ENCODE data around the gene CFTR. TPM values are rescaled to one million over a fixed set of nuclear protein-coding genes. Genes with fewer than 3 reads are reported as not detected.

The CFTR gene
- total RNA-seq, 1 experiment from 2014 or later = 0.19 TPM

GRCh38 chr7:117605712-117606111 is 125.9 kb downstream of the CFTR start:
- CTCF ChIA-PET = no interaction called here
- H3K27me3 ChIP-seq (replicated peaks; ENCODE audit: insufficient read depth, low read depth, low read length, poor library complexity) = no peaks in the 10 kb centered on the region
- H3K36me3 ChIP-seq (ENCODE audit: insufficient read depth, low read length, poor library complexity, severe bottlenecking) = no peaks in the 10 kb centered on the region
- no peak overlapping the region for H3K27ac ChIP-seq (ENCODE audit: low read depth, low read length, poor library complexity, severe bottlenecking)
- intact Hi-C loops (cut with micrococcal nuclease; ENCODE audit: unreplicated experiment) = no loop called here
- TF ChIP-seq EZH2 (IDR thresholded peaks at IDR 0.05; ENCODE audit: borderline replicate concordance, low read depth, low read length, poor library complexity, severe bottlenecking) (no peak), CTCF (conservative IDR thresholded peaks at IDR 0.05; ENCODE audit: low read depth, low read length) (no peak)
- no TSS peak for BruUV-seq (replicated peaks)
- POLR2A ChIA-PET (ENCODE audit: low non-redundant PET) = interaction anchor here (0.6 kb wide), 1 partner anchor 121 kb away, joined by 3 read pairs; no protein-coding TSS in a partner anchor
- no peak overlapping the region for H3K4me3 ChIP-seq (ENCODE audit: low read depth, low read length, poor library complexity, severe bottlenecking)
- H3K9me3 ChIP-seq (ENCODE audit: low read depth, low read length, poor library complexity, severe bottlenecking) = no peaks in the 10 kb centered on the region
- no peak for DNase-seq (ENCODE audit: low spot score)
- H3K4me1 ChIP-seq (ENCODE audit: insufficient read depth, low read length, poor library complexity, severe bottlenecking) = no peaks in the 10 kb centered on the region

GRCh38 chr7:117606132-117606531 is 126.3 kb downstream of the CFTR start:
- Histone ChIP-seq H3K9me3 (ENCODE audit: low read depth, low read length, poor library complexity, severe bottlenecking) (no peaks in the 10 kb centered on the region), H3K27ac (ENCODE audit: low read depth, low read length, poor library complexity, severe bottlenecking) (no peak overlapping the region), H3K4me1 (ENCODE audit: insufficient read depth, low read length, poor library complexity, severe bottlenecking) (no peaks in the 10 kb centered on the region), H3K27me3 (replicated peaks; ENCODE audit: insufficient read depth, low read depth, low read length, poor library complexity) (no peaks in the 10 kb centered on the region), H3K36me3 (ENCODE audit: insufficient read depth, low read length, poor library complexity, severe bottlenecking) (no peaks in the 10 kb centered on the region), H3K4me3 (ENCODE audit: low read depth, low read length, poor library complexity, severe bottlenecking) (no peak overlapping the region)
- ChIA-PET POLR2A (ENCODE audit: low non-redundant PET) (no interaction called here), CTCF (no interaction called here)
- no TSS peak for BruUV-seq (replicated peaks)
- DNase-seq (ENCODE audit: low spot score) = no peak
- TF ChIP-seq EZH2 (IDR thresholded peaks at IDR 0.05; ENCODE audit: borderline replicate concordance, low read depth, low read length, poor library complexity, severe bottlenecking) = no peak
- no peak for TF ChIP-seq CTCF (conservative IDR thresholded peaks at IDR 0.05; ENCODE audit: low read depth, low read length)
- intact Hi-C loops (cut with micrococcal nuclease; ENCODE audit: unreplicated experiment) = no loop called here

- POLR2A ChIA-PET (ENCODE audit: low non-redundant PET) = no interaction called here
- no peaks in the 10 kb centered on the region for H3K4me1 ChIP-seq (ENCODE audit: insufficient read depth, low read length, poor library complexity, severe bottlenecking)
- DNase-seq (ENCODE audit: low spot score) = no peak
- no peak for TF ChIP-seq CTCF (conservative IDR thresholded peaks at IDR 0.05; ENCODE audit: low read depth, low read length)
- no peak for TF ChIP-seq EZH2 (IDR thresholded peaks at IDR 0.05; ENCODE audit: borderline replicate concordance, low read depth, low read length, poor library complexity, severe bottlenecking)
- no peak overlapping the region for H3K27ac ChIP-seq (ENCODE audit: low read depth, low read length, poor library complexity, severe bottlenecking)
- intact Hi-C loops (cut with micrococcal nuclease; ENCODE audit: unreplicated experiment) = no loop called here
- no peak overlapping the region for H3K4me3 ChIP-seq (ENCODE audit: low read depth, low read length, poor library complexity, severe bottlenecking)
- CTCF ChIA-PET = no interaction called here
- H3K9me3 ChIP-seq (ENCODE audit: low read depth, low read length, poor library complexity, severe bottlenecking) = no peaks in the 10 kb centered on the region
- no peaks in the 10 kb centered on the region for H3K27me3 ChIP-seq (replicated peaks; ENCODE audit: insufficient read depth, low read depth, low read length, poor library complexity)
- BruUV-seq (replicated peaks) = no TSS peak
- H3K36me3 ChIP-seq (ENCODE audit: insufficient read depth, low read length, poor library complexity, severe bottlenecking) = no peaks in the 10 kb centered on the region
Measured at GRCh38 chr7:117610396-117610795, 130.6 kb downstream of the CFTR start.

Data from A673 (cell line).